ENCODE data around the gene PDE6H.

DNA sequence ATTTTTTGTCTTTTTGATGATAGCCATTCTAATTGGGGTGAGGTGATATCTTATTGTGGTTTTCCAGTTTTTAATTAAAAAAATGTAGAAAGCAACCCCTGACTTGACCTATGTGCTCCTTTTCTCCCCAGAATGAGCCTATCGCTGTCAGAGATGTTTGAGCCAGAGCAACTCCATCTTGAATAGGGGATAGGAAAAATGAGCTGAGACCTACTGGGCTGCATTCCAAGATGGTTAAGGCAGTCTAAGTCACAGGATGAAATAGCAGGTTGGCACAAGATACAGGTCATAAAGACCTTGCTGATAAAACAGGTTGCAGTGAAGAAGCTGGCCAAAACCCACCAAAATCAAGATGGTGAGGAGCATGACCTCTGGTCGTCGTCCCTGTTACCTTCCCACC, 48.3 kb upstream of the PDE6H start:
- TF ChIP-seq, protein P1, sequence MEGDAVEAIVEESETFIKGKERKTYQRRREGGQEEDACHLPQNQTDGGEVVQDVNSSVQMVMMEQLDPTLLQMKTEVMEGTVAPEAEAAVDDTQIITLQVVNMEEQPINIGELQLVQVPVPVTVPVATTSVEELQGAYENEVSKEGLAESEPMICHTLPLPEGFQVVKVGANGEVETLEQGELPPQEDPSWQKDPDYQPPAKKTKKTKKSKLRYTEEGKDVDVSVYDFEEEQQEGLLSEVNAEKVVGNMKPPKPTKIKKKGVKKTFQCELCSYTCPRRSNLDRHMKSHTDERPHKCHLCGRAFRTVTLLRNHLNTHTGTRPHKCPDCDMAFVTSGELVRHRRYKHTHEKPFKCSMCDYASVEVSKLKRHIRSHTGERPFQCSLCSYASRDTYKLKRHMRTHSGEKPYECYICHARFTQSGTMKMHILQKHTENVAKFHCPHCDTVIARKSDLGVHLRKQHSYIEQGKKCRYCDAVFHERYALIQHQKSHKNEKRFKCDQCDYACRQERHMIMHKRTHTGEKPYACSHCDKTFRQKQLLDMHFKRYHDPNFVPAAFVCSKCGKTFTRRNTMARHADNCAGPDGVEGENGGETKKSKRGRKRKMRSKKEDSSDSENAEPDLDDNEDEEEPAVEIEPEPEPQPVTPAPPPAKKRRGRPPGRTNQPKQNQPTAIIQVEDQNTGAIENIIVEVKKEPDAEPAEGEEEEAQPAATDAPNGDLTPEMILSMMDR (optimal IDR thresholded peaks at IDR 0.05 in 1 of 3, IDR thresholded peaks at IDR 0.05 in 1 of 3, conservative IDR thresholded peaks at IDR 0.05 in 1 of 3; ENCODE audit: extremely low read depth in 1 of 3, insufficient read depth in 2 of 3, low read length in 3 of 3): no peak
- TF ChIP-seq EZH2 (IDR thresholded peaks at IDR 0.05; ENCODE audit: low read length): no peak

Measured in keratinocyte (primary cell).